Keratinocyte (primary cell): Measurements from ENCODE around the gene SIRT7. TPM values are rescaled to one million over a fixed set of nuclear protein-coding genes. Genes with fewer than 3 reads are reported as not detected.

Source experiments
- DNase-seq: peaks from one replicate; pipeline ENCODE4 v3.0.0-alpha.2; 2011; ENCODE audit warnings: low read depth, missing footprints, low spot score
- FAIRE-seq: peaks from 2 replicates; lab custom pipeline; 2011; peaks lifted over from hg19 to GRCh38; lab: Jason Lieb, UNC
- H2AFZ ChIP-seq: 2 replicates; pipeline ENCODE4 v1.6.0; 2012; ENCODE audit warnings: low read length, control low read depth, inconsistent platforms; ENCODE audit not compliant: control insufficient read depth
- H3K27ac ChIP-seq: 2 replicates; pipeline ENCODE4 v1.5.1; 2011; ENCODE audit warnings: low read length; ENCODE audit not compliant: control insufficient read depth, insufficient read depth
- H3K27me3 ChIP-seq: 3 replicates; pipeline ENCODE4 v1.6.0; 2011; ENCODE audit warnings: low read length; ENCODE audit not compliant: control insufficient read depth, insufficient read depth; ENCODE audit errors: extremely low read depth
- H3K36me3 ChIP-seq, 2 experiments: 2 replicates in 1 of 2; 3 replicates in 1 of 2; pipeline ENCODE4 v1.5.1; 2011; ENCODE audit warnings: low read length in 2 of 2, mild to moderate bottlenecking in 1 of 2; ENCODE audit not compliant: control insufficient read depth in 2 of 2, insufficient read depth in 2 of 2; ENCODE audit errors: extremely low read depth in 1 of 2
- H3K4me1 ChIP-seq: 3 replicates; pipeline ENCODE4 v1.5.1; 2011; ENCODE audit warnings: low read length; ENCODE audit not compliant: control insufficient read depth, insufficient read depth; ENCODE audit errors: extremely low read depth
- H3K4me2 ChIP-seq: 3 replicates; pipeline ENCODE4 v1.6.0; 2011; ENCODE audit warnings: low read depth, low read length; ENCODE audit not compliant: control insufficient read depth, insufficient read depth; ENCODE audit errors: extremely low read depth
- H3K4me3 ChIP-seq, 3 experiments: fragments of 200-600 bp in 1 of 3; sonication (generic) in 1 of 3; 2 replicates in 2 of 3; 3 replicates in 1 of 3; pipeline ENCODE4 v1.5.1; 2011 to 2016; ENCODE audit warnings: low read length in 3 of 3, mild to moderate bottlenecking in 3 of 3, control low read depth in 2 of 3, inconsistent platforms in 1 of 3, low read depth in 1 of 3, mixed read lengths in 1 of 3, mixed run types in 1 of 3, moderate library complexity in 1 of 3; ENCODE audit not compliant: control insufficient read depth in 2 of 3, insufficient read depth in 2 of 3; ENCODE audit errors: extremely low read depth in 1 of 3
- H3K79me2 ChIP-seq: 2 replicates; pipeline ENCODE4 v1.6.0; 2012; ENCODE audit warnings: low read length; ENCODE audit not compliant: control insufficient read depth, insufficient read depth
- H3K9ac ChIP-seq: 3 replicates; pipeline ENCODE4 v1.6.0; 2011; ENCODE audit warnings: low read length; ENCODE audit not compliant: control insufficient read depth, insufficient read depth; ENCODE audit errors: extremely low read depth
- H3K9me1 ChIP-seq: 3 replicates; pipeline ENCODE4 v1.6.0; 2011; ENCODE audit warnings: low read length; ENCODE audit not compliant: control insufficient read depth, insufficient read depth; ENCODE audit errors: extremely low read depth
- H3K9me3 ChIP-seq: 2 replicates; pipeline ENCODE4 v1.5.1; 2012; ENCODE audit warnings: low read depth, low read length; ENCODE audit not compliant: control insufficient read depth
- H4K20me1 ChIP-seq: 3 replicates; pipeline ENCODE4 v1.6.0; 2011; ENCODE audit warnings: low read length; ENCODE audit not compliant: control insufficient read depth, insufficient read depth; ENCODE audit errors: extremely low read depth
- EZH2 ChIP-seq: IDR thresholded peaks from one replicate; pipeline ENCODE4 v1.6.1; 2012; ENCODE audit warnings: inconsistent platforms, mild to moderate bottlenecking, low read length, moderate library complexity
- dilution Hi-C: fragments of 300-500 bp; cut with MboI; formaldehyde crosslinking; loops from one replicate; pipeline ENCODE4 v1.7.0; 2020; ENCODE audit warnings: low sequenced_read_pairs; ENCODE audit not compliant: extremely low pct_ligation_motif_present
- polyA plus RNA-seq, 5 experiments: library from polyadenylated mRNA; depleted of rRNA in 3 of 5; stranded (reverse) in 3 of 5; stranded (forward) in 1 of 5; unstranded in 1 of 5; fragments of >200 nt; gene quantifications; 1 replicate in 1 of 5; 2 replicates in 3 of 5; 3 replicates in 1 of 5; pipeline versions ENCODE4 v1.2.1 to v1.2.3, GENCODE V29; 2011 to 2012; ENCODE audit warnings: missing spikeins in 2 of 5, low read depth in 1 of 5, low replicate concordance in 1 of 5
- TF ChIP-seq, protein P1 (sequence below), 3 experiments: IDR thresholded peaks in 1 of 3; conservative IDR thresholded peaks in 1 of 3; optimal IDR thresholded peaks in 1 of 3; 2 replicates in 2 of 3; 3 replicates in 1 of 3; pipeline versions ENCODE3 to v1.5.1; 2011; ENCODE audit warnings: low read length in 3 of 3, mild to moderate bottlenecking in 3 of 3, moderate library complexity in 2 of 3, control low read depth in 1 of 3, inconsistent platforms in 1 of 3; ENCODE audit not compliant: insufficient read depth in 2 of 3; ENCODE audit errors: extremely low read depth in 1 of 3

The SIRT7 gene
- polyA plus RNA-seq, 1 donor (not counting 4 experiments of a cell fraction or from before 2014, with no cell fraction given): 6.9 TPM

GRCh38 chr17:81931557-81932332, 13.8 kb upstream of the SIRT7 start:
- Histone ChIP-seq H3K9ac (no peak overlapping the region), H3K4me3 (no peak overlapping the region), H3K79me2 (peaks cover 5% of the 10 kb centered on the region), H3K36me3 (peaks cover 0 to 2% of the 10 kb centered on the region in 2 experiments), H3K27me3 (no peaks in the 10 kb centered on the region), H3K9me3 (no peaks in the 10 kb centered on the region), H3K4me2 (no peak overlapping the region), H3K4me1 (peaks cover 13% of the 10 kb centered on the region), H3K9me1 (no peaks in the 10 kb centered on the region), H3K27ac (no peak overlapping the region), H4K20me1 (no peaks in the 10 kb centered on the region), H2AFZ (no peak overlapping the region)
- no peak for DNase-seq
- FAIRE-seq: no peak
- no peak for TF ChIP-seq EZH2
- TF ChIP-seq, protein P1, sequence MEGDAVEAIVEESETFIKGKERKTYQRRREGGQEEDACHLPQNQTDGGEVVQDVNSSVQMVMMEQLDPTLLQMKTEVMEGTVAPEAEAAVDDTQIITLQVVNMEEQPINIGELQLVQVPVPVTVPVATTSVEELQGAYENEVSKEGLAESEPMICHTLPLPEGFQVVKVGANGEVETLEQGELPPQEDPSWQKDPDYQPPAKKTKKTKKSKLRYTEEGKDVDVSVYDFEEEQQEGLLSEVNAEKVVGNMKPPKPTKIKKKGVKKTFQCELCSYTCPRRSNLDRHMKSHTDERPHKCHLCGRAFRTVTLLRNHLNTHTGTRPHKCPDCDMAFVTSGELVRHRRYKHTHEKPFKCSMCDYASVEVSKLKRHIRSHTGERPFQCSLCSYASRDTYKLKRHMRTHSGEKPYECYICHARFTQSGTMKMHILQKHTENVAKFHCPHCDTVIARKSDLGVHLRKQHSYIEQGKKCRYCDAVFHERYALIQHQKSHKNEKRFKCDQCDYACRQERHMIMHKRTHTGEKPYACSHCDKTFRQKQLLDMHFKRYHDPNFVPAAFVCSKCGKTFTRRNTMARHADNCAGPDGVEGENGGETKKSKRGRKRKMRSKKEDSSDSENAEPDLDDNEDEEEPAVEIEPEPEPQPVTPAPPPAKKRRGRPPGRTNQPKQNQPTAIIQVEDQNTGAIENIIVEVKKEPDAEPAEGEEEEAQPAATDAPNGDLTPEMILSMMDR (optimal IDR thresholded peaks at IDR 0.05 in 1 of 3, IDR thresholded peaks at IDR 0.05 in 1 of 3, conservative IDR thresholded peaks at IDR 0.05 in 1 of 3; ENCODE audit: extremely low read depth in 1 of 3, insufficient read depth in 2 of 3, low read length in 3 of 3): no peak
- dilution Hi-C loops: no loop called here

DNA sequence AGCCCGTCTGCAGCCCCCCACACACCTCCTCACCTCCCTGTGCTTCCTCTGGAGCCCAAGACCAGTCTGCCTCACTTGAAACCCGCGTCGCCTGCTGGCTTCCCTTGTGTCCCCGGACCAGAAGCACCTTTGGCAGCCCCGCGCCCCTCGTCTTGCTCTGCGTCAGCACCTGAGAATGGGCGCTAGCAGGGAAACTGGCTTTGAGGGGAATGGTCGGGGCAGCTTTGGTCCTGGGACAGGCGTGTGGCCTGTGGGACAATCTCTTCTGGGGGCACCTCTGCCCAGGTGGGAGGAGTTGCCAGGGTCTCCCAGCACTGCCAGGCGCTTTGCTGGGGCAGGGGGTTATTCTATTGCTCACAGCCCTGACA, 13.2 kb upstream of the SIRT7 start:
- DNase-seq (no peak), FAIRE-seq (no peak)
- Histone ChIP-seq H3K79me2 (peaks cover 10% of the 10 kb centered on the region), H3K4me1 (peaks cover 11% of the 10 kb centered on the region), H3K4me3 (no peak overlapping the region), H3K9me1 (no peaks in the 10 kb centered on the region), H3K27ac (no peak overlapping the region), H3K36me3 (peaks cover 0 to 2% of the 10 kb centered on the region in 2 experiments), H3K4me2 (no peak overlapping the region), H3K27me3 (no peaks in the 10 kb centered on the region), H2AFZ (no peak overlapping the region), H3K9ac (no peak overlapping the region), H4K20me1 (no peaks in the 10 kb centered on the region), H3K9me3 (no peaks in the 10 kb centered on the region)
- dilution Hi-C loops: no loop called here
- TF ChIP-seq EZH2: no peak
- TF ChIP-seq, protein P1 (optimal IDR thresholded peaks at IDR 0.05 in 1 of 3, IDR thresholded peaks at IDR 0.05 in 1 of 3, conservative IDR thresholded peaks at IDR 0.05 in 1 of 3; ENCODE audit: extremely low read depth in 1 of 3, insufficient read depth in 2 of 3, low read length in 3 of 3): no peak
